GM19238 (cell line): ENCODE measurements around the gene FAF1.

ENCODE experiments used
- DNase-seq: peaks from one replicate; pipeline ENCODE4 v3.0.0; 2011; ENCODE audit warnings: low spot score; ENCODE audit not compliant: insufficient read length

FAF1 gene

DNA sequence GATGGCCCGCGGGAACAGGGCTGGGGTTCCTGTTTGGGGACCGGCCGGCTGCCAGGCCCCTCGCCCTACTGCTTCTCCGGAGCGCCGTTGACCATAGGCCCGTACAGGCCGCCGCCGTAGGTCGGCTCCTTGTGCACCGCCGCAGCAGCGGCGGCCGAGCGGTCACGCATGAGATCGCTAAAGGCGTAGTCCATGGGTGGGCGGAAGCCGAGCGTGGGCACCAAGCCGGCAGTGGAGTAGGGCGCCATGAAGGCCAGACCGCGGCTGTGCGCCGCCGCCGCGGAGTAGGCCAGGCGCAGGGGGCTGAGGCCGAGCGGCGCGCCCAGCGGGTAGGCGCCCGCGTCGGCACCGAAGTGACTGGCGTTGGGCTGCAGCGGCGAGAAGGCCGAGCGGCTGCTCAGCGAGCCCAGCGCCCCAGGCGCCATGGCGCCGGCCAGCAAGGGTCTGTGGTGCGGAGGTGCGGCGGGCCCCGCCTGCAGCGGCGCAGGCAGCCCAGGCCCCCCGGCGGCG lies 541.4 kb downstream of the FAF1 start:
- no peak for DNase-seq

DNA sequence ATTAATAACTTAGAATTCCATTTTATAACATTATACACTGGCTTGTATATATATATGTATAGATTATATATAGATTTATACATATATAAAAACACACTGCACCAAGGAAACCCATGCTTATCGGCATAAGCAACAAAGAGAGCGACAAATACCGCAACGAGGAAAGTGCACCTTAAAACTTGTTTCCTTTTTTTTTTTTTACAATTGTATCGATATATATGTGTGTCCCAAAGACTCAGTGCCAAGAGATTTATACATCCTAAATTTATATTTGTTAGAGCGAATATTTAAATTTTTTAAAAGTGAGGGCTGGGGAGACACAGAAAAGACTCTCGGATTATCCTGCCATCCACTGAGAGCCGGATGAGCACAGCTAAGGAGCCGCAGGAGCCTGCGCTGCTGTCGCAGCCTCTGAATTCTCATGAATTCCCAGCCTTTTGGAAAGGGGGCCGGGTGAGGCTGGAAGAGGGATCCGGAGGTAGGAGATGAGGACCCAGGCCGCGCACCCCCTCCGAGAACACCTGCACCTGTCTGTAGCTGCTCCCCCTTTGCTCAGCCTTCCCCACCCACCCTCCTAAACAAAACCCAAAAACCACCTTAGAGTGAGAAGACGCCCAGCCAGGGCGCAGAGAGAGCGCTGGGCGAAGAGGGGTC lies 542.0 kb downstream of the FAF1 start:
- no peak for DNase-seq

DNA sequence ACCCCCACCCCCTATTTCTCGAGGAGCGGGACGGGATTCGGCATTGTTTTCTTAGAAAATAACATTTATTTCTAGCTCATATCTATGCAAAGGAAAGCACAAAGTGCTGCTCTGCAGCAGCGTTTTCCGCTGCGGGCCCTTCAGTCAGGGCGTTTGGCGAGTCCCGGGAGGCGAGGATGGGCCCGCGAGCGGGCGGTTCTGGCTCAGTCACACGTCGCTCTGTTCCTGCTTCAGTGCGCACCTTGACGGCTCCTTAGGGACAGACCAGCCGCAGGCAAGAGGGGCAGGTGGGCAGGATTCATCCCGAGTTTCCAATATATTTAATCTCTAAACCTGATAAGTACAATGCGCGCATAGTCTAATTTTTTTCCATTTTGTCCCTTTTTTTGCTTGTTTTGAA lies 542.6 kb downstream of the FAF1 start:
- DNase-seq = no peak

DNA sequence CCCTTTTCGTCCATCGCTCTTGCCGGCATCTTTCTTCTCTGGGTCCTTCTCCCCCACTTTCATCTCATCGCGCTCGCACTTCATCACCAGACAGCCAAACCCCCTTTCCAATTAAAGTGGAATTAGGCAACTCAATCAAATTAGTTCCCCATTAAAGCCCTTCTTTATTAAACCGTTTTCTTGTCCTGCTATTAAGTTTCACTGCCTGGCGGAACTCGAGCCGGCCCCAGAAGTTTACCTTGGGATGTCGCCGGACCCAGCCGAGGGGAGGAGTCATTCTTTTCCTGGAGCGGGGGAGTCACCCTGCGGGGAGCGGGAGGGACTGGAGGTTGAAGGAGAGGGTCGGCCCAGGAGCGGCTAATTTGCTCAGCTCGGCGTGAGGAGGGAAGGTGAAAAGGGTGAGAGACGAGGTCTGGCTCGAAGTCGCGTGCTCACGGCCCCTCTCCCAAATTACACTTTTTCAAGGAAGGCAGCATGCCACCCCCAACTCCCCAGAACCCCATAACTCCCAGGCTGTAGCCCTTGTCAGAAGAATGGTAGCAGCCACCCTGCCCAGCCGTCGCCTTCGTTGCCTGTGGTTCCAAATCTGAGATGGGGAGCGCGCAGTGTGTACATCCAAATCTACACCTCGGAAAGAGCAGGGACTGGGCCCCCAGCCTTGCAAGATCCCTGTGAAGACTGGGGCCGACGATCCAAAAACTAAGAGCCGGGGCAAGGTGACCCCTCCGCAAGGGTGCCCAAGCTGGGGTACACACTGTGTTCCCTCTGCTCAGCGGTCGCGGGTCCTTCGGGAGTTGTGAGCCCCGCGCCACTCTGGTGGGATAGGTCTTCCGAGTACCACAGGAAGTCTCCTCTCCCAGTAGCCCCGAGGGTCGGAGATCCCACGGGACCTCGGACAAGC lies 543.3 kb downstream of the FAF1 start:
- DNase-seq = no peak

DNA sequence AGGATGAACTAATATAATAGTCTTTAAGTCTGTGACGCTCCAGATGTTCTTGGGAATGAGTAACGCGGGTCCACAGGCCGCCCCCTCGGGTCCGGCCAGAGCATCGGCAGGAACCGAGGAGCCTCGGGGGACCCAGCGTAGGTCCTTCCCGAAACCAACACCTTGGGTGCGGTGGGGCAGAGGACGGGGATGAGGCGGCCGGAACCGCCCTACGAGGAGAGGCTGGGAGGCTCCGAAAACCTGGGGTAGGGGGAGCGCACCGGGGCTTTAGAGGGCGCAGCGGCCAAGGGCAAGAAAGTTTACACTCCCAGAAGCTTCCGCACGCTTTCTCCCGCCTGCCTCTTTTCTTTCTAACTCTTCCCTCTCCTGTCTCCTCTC lies 543.9 kb downstream of the FAF1 start:
- DNase-seq = no peak

DNA sequence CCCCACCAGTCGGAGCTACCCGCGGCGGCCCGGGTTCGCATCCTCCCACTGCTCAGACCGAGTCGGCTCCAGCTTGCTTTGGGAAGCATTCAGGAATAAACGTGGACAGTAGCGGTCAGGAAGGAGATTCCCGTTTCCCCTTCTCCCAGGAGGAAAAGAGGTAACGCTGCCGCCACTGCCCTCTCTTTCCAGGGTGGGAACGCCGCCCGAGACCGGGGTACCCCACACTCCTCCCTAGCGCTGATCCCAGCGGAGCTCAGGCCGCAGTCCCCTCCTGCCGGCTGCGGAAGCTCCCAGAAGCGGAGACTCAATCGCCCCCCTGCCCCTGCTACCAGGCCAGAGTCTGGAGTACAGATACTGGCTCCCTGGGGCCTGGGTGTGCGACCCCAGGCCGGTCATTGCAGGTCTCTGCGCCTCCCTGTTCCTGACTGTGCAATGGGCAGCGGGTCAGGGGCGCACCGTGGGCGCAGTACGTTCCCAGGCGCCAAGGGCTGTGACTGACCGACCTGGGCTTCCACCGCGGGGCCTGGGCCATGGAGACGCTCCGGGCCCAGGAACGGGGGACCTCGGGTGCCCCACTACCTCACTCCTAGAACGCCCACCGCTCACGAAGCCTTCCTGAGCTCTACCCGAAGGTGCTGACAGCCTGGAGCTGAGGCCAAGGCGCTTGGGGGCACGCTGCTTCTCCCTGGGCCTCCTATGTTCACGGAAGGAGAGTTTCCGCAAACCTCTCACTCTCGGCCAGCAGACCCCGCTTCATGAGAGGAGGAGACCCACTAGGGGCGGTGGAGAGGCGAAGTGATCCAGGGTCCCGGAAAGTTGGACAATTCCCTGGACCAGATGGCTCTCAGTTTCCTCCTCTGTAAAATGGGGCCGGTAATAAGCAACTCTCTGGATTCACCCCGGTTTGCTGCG lies 544.6 kb downstream of the FAF1 start:
- DNase-seq = no peak

DNA sequence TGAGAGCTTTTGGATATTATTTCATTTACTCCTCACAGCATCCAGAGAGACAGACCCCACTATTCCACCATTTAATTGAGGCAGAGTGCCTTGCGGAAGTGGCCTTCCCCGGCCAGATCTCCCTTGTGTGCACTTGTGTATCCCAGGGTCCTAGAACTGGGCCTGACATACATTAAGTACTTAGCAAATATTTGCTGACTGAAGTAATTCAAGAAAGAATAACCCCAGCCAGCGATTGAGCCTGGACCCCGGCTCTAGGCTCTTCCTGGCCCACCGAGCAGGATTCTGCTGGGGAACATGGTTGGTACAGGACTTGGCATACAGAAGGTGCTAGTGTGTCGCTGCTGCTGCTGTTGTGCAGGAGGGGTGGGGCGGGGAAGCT lies 545.2 kb downstream of the FAF1 start:
- no peak for DNase-seq

DNA sequence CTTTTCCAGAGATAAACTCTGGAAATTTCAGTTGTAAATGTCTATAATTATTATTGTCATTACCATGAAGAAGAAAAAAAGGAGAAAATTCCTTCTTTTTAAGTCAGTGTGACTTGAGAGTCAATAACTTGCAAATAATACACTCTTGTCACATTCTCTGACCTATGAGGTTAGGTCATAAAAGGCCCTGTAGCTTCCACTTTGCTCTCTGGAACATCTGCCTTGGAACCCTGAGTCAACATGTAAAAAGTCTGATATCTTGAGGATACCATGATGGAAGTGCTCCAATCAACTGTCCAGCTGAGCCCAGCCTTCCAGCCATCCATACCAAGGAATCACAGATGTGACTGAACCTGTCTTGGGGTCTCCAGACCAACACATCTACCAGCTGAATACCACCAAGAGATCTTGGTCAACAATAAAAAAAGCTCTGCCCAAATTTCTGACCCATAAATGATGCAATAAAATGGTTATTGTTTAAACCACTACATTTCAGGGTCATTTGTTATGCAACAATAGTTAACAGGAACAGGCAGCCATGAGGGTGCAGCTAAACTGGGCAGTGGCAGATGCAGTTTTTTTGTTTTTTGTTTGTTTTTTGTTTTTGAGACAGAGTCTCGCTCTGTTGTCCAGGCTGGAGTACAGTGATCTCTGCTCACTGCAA lies 547.1 kb downstream of the FAF1 start:
- no peak for DNase-seq

DNA sequence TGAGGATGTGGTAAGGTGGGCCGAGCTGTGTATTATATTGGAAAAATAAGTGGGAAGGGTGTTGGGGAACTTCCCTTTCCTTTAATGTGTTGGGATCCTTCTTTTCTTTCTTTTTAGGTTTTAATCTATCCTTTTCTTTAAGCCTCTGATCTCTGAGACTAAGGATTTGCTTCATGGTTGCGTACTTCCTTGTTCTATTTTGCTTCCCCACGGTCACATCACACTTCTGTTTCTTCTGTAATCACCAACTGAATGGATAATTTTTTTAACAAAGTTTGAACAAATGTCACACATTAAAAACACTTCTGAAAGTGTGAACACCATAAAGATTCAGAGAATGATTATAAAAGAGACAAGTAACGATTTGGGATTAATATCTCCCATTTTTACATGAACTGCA lies 554.3 kb downstream of the FAF1 start:
- DNase-seq = no peak

DNA sequence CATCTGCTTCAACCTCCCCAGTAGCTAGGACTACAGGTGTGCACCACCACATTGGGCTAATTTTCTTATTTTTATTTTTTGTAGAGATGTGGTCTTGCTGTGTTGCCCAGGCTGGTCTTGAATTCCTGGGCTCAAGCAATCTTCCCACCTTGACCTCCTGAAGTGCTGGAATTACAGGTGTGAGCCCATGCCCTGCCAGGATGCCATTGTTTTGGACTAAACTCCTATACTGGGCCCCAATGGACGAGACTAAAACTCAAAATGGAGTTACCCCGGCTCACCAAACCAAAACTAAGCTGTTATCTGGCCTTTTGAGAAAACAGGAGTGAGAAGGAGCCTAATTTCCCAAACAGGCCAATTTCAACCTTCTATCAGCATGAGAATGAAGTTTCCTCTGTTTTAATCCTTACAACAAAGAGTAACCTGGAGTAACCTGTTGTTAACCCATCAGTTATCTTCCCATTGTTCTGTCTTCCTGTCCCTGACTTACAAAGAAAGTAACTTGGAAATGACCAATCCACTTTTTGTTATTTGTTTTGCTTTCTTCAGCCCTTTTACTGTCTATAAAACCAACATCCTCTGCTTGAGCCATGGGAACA lies 566.4 kb downstream of the FAF1 start:
- DNase-seq = no peak
